Measurements from ENCODE around the gene HDAC4. TPM values are rescaled to one million over a fixed set of nuclear protein-coding genes. Genes with fewer than 3 reads are reported as not detected.

HDAC4 gene
- total and polyA plus RNA-seq, 2 of the 4 experiments (the other 2 are of a cell fraction) = 4.1 to 7.2 TPM

DNA sequence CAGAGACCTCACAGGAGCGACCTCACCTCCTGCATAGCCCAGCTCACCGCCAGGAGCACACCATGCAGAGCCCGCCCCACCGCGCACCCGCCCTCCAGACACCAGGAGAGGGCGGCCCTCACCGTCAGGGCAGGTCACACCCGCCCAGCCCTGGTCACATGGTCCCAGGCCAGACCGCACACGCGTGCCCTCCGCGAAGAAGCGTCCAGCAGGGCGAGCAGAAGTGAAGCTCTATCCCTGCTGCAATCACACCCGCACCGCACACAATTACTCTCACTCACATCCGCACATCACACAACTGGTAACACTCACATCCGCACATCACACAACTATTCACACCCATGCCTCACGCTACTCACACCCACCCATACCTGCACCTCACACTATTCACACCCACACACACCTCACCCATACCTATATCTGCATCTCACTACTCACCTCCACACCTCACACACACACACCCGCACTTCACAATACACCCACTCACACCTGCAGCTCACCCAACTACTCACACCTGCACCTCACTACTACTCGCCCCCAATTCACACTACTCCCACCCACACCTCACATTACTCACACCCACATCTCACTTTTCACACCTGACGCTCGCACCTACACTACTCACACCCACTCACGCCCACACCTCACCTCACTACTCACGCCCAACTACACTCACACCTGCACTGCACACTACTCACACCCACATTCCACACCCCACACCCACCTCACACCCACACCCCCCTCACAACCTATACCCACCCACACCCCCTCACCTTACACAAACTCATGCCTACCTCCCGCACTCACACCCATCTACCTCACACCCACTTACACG lies 242.0 kb downstream of the HDAC4 start (continued):
- no peak for TF ChIP-seq BHLHE40 (IDR thresholded peaks at IDR 0.05; ENCODE audit: low read depth, low read length)
- TF ChIP-seq, protein P1, sequence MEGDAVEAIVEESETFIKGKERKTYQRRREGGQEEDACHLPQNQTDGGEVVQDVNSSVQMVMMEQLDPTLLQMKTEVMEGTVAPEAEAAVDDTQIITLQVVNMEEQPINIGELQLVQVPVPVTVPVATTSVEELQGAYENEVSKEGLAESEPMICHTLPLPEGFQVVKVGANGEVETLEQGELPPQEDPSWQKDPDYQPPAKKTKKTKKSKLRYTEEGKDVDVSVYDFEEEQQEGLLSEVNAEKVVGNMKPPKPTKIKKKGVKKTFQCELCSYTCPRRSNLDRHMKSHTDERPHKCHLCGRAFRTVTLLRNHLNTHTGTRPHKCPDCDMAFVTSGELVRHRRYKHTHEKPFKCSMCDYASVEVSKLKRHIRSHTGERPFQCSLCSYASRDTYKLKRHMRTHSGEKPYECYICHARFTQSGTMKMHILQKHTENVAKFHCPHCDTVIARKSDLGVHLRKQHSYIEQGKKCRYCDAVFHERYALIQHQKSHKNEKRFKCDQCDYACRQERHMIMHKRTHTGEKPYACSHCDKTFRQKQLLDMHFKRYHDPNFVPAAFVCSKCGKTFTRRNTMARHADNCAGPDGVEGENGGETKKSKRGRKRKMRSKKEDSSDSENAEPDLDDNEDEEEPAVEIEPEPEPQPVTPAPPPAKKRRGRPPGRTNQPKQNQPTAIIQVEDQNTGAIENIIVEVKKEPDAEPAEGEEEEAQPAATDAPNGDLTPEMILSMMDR (conservative IDR thresholded peaks at IDR 0.05; ENCODE audit: low read depth, low read length) = no peak
- no peak for TF ChIP-seq MAFK (IDR thresholded peaks at IDR 0.05; ENCODE audit: low read depth, low read length)

DNA sequence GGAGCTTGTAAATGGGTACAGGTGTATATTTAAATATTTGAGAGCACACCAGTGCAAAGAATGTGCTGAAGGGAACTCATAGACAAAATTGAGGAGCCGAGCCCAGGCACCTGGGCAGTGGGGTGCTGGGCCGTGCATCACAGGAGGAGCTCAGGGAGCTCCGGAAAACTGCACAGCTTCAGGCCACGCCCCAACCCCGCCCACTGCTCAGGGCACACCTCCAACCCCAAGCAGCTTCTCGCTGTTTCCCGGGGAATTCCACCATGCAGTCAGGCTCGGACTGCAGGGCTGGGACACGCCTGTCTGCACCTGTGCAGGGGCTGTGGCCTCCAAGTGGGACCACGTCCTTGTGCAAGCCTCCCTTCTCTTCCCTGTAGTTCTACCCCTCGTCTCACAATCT lies 243.0 kb downstream of the HDAC4 start:
- Histone ChIP-seq H3K14ac (replicated peaks; ENCODE audit: low read depth, low read length) (no peak overlapping the region), H3K18ac (ENCODE audit: low read depth, low read length) (no peak overlapping the region), H2AK5ac (ENCODE audit: low read depth, low read length) (no peak overlapping the region), H3K4me2 (ENCODE audit: low read depth, low read length) (no peak overlapping the region), H3K9ac (ENCODE audit: low read depth, low read length) (no peak overlapping the region), H3K9me1 (ENCODE audit: insufficient read depth, low read length) (peaks cover 5% of the 10 kb centered on the region; the same call in 1 of the 2 replicates), H2AFZ (replicated peaks; ENCODE audit: low read length, poor library complexity) (no peak overlapping the region), H2BK120ac (ENCODE audit: low read depth, low read length) (no peak overlapping the region), H3K27ac (ENCODE audit: insufficient read depth, low read length) (no peak overlapping the region), H3K4ac (ENCODE audit: low read depth, low read length) (no peak overlapping the region), H2BK20ac (ENCODE audit: low read depth, low read length) (no peak overlapping the region), H3K27me3 (ENCODE audit: control insufficient read depth, insufficient read depth, low read length) (no peaks in the 10 kb centered on the region), H4K5ac (ENCODE audit: low read depth, low read length) (no peak overlapping the region), H3K4me1 (ENCODE audit: control insufficient read depth, insufficient read depth, low read length) (no peaks in the 10 kb centered on the region), H4K91ac (ENCODE audit: insufficient read depth, low read depth, low read length) (no peak overlapping the region), H3K4me3 (ENCODE audit: insufficient read depth, low read depth, low read length) (no peak overlapping the region), H2AK9ac (replicated peaks; ENCODE audit: low read depth, low read length, poor library complexity) (no peak overlapping the region), H3K56ac (ENCODE audit: extremely low read depth, insufficient read depth, low read length) (no peak overlapping the region), H2BK15ac (ENCODE audit: low read depth, low read length) (no peak overlapping the region), H3K23ac (ENCODE audit: low read depth, low read length) (no peak overlapping the region), H4K8ac (ENCODE audit: low read depth in 2 of 2, low read length in 2 of 2) (no peak overlapping the region), H3K79me1 (ENCODE audit: low read depth in 1 of 2, low read length in 2 of 2) (0 out of 4 replicates have a peak, but pooled peaks cover 0 to 3% of the 10 kb centered on the region in 2 experiments), H3K36me3 (ENCODE audit: control insufficient read depth, insufficient read depth, low read length) (peaks cover 61% of the 10 kb centered on the region), H4K20me1 (ENCODE audit: insufficient read depth, low read length) (no peaks in the 10 kb centered on the region), H3K9me3 (ENCODE audit: control insufficient read depth, insufficient read depth, low read length) (no peaks in the 10 kb centered on the region), H2BK5ac (ENCODE audit: low read depth, low read length, poor library complexity, severe bottlenecking) (no peak overlapping the region)
- in situ Hi-C loops (cut with MboI; ENCODE audit: low sequenced_read_pairs) (no loop called here), intact Hi-C loops (cut with micrococcal nuclease) (no loop called here), dilution Hi-C loops (cut with HindIII; ENCODE audit: low sequenced_read_pairs, unreplicated experiment) (no loop called here)
- peak; percentile 4 for DNase-seq
- BruUV-seq (replicated peaks) = no TSS peak
- ATAC-seq (ENCODE audit: low read depth) = no peak
- WGBS, 2 experiments (ENCODE audit: extremely low coverage in 2 of 2, insufficient read length in 1 of 2) = no CpG with 5 or more reads among the region's 11 CpGs
- ChIA-PET POLR2A (ENCODE audit: unreplicated experiment) (no interaction called here), CTCF (no interaction called here)
- TF ChIP-seq, protein P2, sequence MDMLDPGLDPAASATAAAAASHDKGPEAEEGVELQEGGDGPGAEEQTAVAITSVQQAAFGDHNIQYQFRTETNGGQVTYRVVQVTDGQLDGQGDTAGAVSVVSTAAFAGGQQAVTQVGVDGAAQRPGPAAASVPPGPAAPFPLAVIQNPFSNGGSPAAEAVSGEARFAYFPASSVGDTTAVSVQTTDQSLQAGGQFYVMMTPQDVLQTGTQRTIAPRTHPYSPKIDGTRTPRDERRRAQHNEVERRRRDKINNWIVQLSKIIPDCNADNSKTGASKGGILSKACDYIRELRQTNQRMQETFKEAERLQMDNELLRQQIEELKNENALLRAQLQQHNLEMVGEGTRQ (IDR thresholded peaks at IDR 0.05; ENCODE audit: low read depth, low read length) = no peak
- TF ChIP-seq RFX5 (IDR thresholded peaks at IDR 0.05; ENCODE audit: low read depth, low read length) = no peak
- no peak for TF ChIP-seq CEBPB (IDR thresholded peaks at IDR 0.05; ENCODE audit: low read depth, low read length)
- no peak for TF ChIP-seq POLR2A (IDR thresholded peaks at IDR 0.05; ENCODE audit: low read depth, low read length)
- TF ChIP-seq, protein P1 (conservative IDR thresholded peaks at IDR 0.05; ENCODE audit: low read depth, low read length) = no peak

Data from IMR-90 (cell line).